SK-N-SH treated with all-trans-retinoic acid at 6 μM for 48 hours (cell line): ENCODE measurements around the gene CTNND2.

Experiments
- ATAC-seq: fragments of 200-7000 bp; cut with Tn5 transposase; 3 replicates; pipeline ENCODE4 v1.9.1; 2020; ENCODE audit warnings: mild to moderate bottlenecking, moderate library complexity
- ARNTL ChIP-seq: fragments of 450-650 bp; formaldehyde crosslinking; IDR thresholded peaks from 2 replicates; pipeline ENCODE4 v1.5.0; 2020; ENCODE audit warnings: low read depth, mild to moderate bottlenecking, moderate library complexity, borderline replicate concordance
- BACH2 ChIP-seq: fragments of 250-450 bp; sonication (Bioruptor Pico); IDR thresholded peaks from 2 replicates; pipeline ENCODE4 v1.9.0; 2021; ENCODE audit warnings: mild to moderate bottlenecking, borderline replicate concordance
- CSDC2 ChIP-seq: fragments of 250-450 bp; sonication (Bioruptor Pico); IDR thresholded peaks from 2 replicates; pipeline ENCODE4 v1.5.0; 2020; ENCODE audit warnings: mild to moderate bottlenecking, moderate library complexity
- CSRNP3 ChIP-seq: fragments of 250-450 bp; sonication (Bioruptor Pico); IDR thresholded peaks from 2 replicates; pipeline ENCODE4 v1.5.1; 2021; ENCODE audit warnings: mild to moderate bottlenecking, moderate library complexity
- GLIS3 ChIP-seq: fragments of 250-450 bp; sonication (Bioruptor Pico); IDR thresholded peaks from 2 replicates; pipeline ENCODE4 v1.5.0; 2020; ENCODE audit warnings: mild to moderate bottlenecking, moderate library complexity
- ISL1 ChIP-seq: fragments of 250-450 bp; sonication (Bioruptor Pico); IDR thresholded peaks from 2 replicates; pipeline ENCODE4 v2.1.2; 2022; ENCODE audit warnings: mild to moderate bottlenecking, moderate library complexity
- OSR1 ChIP-seq: fragments of 250-450 bp; sonication (Bioruptor Pico); IDR thresholded peaks from 2 replicates; pipeline ENCODE4 v1.8.0; 2022; ENCODE audit warnings: moderate library complexity, mild to moderate bottlenecking, inconsistent platforms
- PPARA ChIP-seq: fragments of 250-450 bp; sonication (Bioruptor Pico); IDR thresholded peaks from 2 replicates; pipeline ENCODE4 v1.5.0; 2020; ENCODE audit warnings: mild to moderate bottlenecking, borderline replicate concordance
- RARB ChIP-seq: fragments of 250-450 bp; sonication (Bioruptor Pico); IDR thresholded peaks from 2 replicates; pipeline ENCODE4 v1.8.0; 2021; ENCODE audit warnings: mild to moderate bottlenecking, moderate library complexity
- TCF4 ChIP-seq: fragments of 250-450 bp; sonication (Bioruptor Pico); IDR thresholded peaks from 2 replicates; pipeline ENCODE4 v1.8.0; 2021; ENCODE audit warnings: mild to moderate bottlenecking, moderate library complexity, borderline replicate concordance
- TOX ChIP-seq: fragments of 250-450 bp; sonication (Bioruptor Pico); IDR thresholded peaks from 2 replicates; pipeline ENCODE4 v1.8.0; 2021; ENCODE audit warnings: mild to moderate bottlenecking, moderate library complexity, borderline replicate concordance
- ZC3H10 ChIP-seq: fragments of 250-450 bp; sonication (Bioruptor Pico); IDR thresholded peaks from 2 replicates; pipeline ENCODE4 v1.5.1; 2021; ENCODE audit warnings: mild to moderate bottlenecking, moderate library complexity
- ZFP3 ChIP-seq: fragments of 250-450 bp; sonication (Bioruptor Pico); IDR thresholded peaks from 2 replicates; pipeline ENCODE4 v1.5.0; 2020; ENCODE audit warnings: mild to moderate bottlenecking, moderate library complexity
- ZFP30 ChIP-seq: fragments of 450-650 bp; formaldehyde crosslinking; IDR thresholded peaks from 2 replicates; pipeline ENCODE4 v1.5.0; 2022; ENCODE audit warnings: mild to moderate bottlenecking, moderate library complexity
- ZNF565 ChIP-seq: fragments of 450-650 bp; formaldehyde crosslinking; conservative IDR thresholded peaks from 2 replicates; pipeline ENCODE4 v1.5.0; 2020; ENCODE audit warnings: low read depth, mild to moderate bottlenecking, moderate library complexity
- ZNF70 ChIP-seq: fragments of 450-650 bp; formaldehyde crosslinking; IDR thresholded peaks from 2 replicates; pipeline ENCODE4 v1.5.0; 2020; ENCODE audit warnings: mild to moderate bottlenecking, moderate library complexity
- ZNF8 ChIP-seq: fragments of 450-650 bp; formaldehyde crosslinking; IDR thresholded peaks from 2 replicates; pipeline ENCODE4 v1.5.0; 2020; ENCODE audit warnings: mild to moderate bottlenecking, moderate library complexity
- TF ChIP-seq, protein P1 (sequence below): fragments of 250-450 bp; sonication (Bioruptor Pico); IDR thresholded peaks from 2 replicates; pipeline ENCODE4 v1.8.0; 2021; ENCODE audit warnings: low read depth, mild to moderate bottlenecking, moderate library complexity, borderline replicate concordance
- TF ChIP-seq, protein P2 (sequence below): fragments of 250-450 bp; sonication (Bioruptor Pico); IDR thresholded peaks from 2 replicates; pipeline ENCODE4 v1.5.0; 2020; ENCODE audit warnings: mild to moderate bottlenecking, moderate library complexity
- TF ChIP-seq, protein P3 (sequence below): fragments of 250-450 bp; sonication (Bioruptor Pico); IDR thresholded peaks from 2 replicates; pipeline ENCODE4 v1.8.0; 2020; ENCODE audit warnings: mild to moderate bottlenecking, moderate library complexity, borderline replicate concordance
- TF ChIP-seq, protein P4 (sequence below): fragments of 250-450 bp; sonication (Bioruptor Pico); IDR thresholded peaks from 2 replicates; pipeline ENCODE4 v1.5.1; 2020; ENCODE audit warnings: low read depth, mild to moderate bottlenecking, moderate library complexity

CTNND2 gene

DNA sequence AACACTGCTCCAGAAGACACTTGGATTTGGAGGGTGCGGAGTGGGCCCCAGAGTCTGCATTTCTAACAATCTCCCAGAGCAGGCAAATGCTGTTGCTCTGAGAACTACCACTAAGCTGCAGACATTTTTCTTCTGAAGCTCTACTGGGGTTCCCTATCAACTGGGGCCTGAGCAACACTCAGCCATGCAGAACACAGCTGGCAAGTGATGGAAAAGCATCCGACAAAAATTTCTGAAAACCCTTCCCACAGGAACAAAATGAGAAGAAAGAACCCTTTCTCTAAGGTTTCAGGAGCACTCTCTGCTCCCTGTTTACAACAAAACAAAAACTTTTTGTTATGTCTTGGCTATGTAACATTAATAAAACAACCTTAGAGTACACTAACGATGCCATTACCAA is 516.9 kb downstream of the CTNND2 start:
- no peak for ATAC-seq
- TF ChIP-seq ARNTL (CRISPR knock-in tag) (no peak), CSDC2 (CRISPR knock-in tag) (no peak), ISL1 (CRISPR knock-in tag) (no peak), GLIS3 (CRISPR knock-in tag) (no peak), ZC3H10 (CRISPR knock-in tag) (no peak), PPARA (CRISPR knock-in tag) (no peak), ZNF565 (no peak), TCF4 (CRISPR knock-in tag) (no peak), CSRNP3 (CRISPR knock-in tag) (no peak), ZNF70 (CRISPR knock-in tag) (no peak)
- TF ChIP-seq, protein P1, sequence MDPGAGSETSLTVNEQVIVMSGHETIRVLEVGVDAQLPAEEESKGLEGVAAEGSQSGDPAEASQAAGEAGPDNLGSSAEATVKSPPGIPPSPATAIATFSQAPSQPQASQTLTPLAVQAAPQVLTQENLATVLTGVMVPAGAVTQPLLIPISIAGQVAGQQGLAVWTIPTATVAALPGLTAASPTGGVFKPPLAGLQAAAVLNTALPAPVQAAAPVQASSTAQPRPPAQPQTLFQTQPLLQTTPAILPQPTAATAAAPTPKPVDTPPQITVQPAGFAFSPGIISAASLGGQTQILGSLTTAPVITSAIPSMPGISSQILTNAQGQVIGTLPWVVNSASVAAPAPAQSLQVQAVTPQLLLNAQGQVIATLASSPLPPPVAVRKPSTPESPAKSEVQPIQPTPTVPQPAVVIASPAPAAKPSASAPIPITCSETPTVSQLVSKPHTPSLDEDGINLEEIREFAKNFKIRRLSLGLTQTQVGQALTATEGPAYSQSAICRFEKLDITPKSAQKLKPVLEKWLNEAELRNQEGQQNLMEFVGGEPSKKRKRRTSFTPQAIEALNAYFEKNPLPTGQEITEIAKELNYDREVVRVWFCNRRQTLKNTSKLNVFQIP (CRISPR knock-in tag), result no peak
- TF ChIP-seq, protein P2, sequence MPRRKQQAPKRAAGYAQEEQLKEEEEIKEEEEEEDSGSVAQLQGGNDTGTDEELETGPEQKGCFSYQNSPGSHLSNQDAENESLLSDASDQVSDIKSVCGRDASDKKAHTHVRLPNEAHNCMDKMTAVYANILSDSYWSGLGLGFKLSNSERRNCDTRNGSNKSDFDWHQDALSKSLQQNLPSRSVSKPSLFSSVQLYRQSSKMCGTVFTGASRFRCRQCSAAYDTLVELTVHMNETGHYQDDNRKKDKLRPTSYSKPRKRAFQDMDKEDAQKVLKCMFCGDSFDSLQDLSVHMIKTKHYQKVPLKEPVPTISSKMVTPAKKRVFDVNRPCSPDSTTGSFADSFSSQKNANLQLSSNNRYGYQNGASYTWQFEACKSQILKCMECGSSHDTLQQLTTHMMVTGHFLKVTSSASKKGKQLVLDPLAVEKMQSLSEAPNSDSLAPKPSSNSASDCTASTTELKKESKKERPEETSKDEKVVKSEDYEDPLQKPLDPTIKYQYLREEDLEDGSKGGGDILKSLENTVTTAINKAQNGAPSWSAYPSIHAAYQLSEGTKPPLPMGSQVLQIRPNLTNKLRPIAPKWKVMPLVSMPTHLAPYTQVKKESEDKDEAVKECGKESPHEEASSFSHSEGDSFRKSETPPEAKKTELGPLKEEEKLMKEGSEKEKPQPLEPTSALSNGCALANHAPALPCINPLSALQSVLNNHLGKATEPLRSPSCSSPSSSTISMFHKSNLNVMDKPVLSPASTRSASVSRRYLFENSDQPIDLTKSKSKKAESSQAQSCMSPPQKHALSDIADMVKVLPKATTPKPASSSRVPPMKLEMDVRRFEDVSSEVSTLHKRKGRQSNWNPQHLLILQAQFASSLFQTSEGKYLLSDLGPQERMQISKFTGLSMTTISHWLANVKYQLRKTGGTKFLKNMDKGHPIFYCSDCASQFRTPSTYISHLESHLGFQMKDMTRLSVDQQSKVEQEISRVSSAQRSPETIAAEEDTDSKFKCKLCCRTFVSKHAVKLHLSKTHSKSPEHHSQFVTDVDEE (CRISPR knock-in tag), result no peak

- TF ChIP-seq TOX (CRISPR knock-in tag) (no peak), OSR1 (no peak), ZC3H10 (CRISPR knock-in tag) (no peak), ARNTL (CRISPR knock-in tag) (no peak), ZFP3 (CRISPR knock-in tag) (no peak), BACH2 (CRISPR knock-in tag) (no peak), CSDC2 (CRISPR knock-in tag) (no peak)
- TF ChIP-seq, protein P3, sequence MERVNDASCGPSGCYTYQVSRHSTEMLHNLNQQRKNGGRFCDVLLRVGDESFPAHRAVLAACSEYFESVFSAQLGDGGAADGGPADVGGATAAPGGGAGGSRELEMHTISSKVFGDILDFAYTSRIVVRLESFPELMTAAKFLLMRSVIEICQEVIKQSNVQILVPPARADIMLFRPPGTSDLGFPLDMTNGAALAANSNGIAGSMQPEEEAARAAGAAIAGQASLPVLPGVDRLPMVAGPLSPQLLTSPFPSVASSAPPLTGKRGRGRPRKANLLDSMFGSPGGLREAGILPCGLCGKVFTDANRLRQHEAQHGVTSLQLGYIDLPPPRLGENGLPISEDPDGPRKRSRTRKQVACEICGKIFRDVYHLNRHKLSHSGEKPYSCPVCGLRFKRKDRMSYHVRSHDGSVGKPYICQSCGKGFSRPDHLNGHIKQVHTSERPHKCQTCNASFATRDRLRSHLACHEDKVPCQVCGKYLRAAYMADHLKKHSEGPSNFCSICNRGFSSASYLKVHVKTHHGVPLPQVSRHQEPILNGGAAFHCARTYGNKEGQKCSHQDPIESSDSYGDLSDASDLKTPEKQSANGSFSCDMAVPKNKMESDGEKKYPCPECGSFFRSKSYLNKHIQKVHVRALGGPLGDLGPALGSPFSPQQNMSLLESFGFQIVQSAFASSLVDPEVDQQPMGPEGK (CRISPR knock-in tag), result no peak
- ATAC-seq, result no peak
Observed at GRCh38 chr5:11386398-11386797, 517.8 kb downstream of the CTNND2 start.

GRCh38 chr5:11385901-11386293 is 518.3 kb downstream of the CTNND2 start:
- TF ChIP-seq ZNF8 (CRISPR knock-in tag), result no peak
- TF ChIP-seq, protein P4, sequence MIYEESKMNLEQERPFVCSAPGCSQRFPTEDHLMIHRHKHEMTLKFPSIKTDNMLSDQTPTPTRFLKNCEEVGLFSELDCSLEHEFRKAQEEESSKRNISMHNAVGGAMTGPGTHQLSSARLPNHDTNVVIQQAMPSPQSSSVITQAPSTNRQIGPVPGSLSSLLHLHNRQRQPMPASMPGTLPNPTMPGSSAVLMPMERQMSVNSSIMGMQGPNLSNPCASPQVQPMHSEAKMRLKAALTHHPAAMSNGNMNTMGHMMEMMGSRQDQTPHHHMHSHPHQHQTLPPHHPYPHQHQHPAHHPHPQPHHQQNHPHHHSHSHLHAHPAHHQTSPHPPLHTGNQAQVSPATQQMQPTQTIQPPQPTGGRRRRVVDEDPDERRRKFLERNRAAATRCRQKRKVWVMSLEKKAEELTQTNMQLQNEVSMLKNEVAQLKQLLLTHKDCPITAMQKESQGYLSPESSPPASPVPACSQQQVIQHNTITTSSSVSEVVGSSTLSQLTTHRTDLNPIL (CRISPR knock-in tag), result no peak
- no peak for TF ChIP-seq ZFP30
- no peak for TF ChIP-seq RARB (CRISPR knock-in tag)
- no peak for TF ChIP-seq CSRNP3 (CRISPR knock-in tag)
- TF ChIP-seq CSDC2 (CRISPR knock-in tag), result no peak
- ATAC-seq, result no peak
